Measurements from ENCODE around the gene OTUD6A.

DNA sequence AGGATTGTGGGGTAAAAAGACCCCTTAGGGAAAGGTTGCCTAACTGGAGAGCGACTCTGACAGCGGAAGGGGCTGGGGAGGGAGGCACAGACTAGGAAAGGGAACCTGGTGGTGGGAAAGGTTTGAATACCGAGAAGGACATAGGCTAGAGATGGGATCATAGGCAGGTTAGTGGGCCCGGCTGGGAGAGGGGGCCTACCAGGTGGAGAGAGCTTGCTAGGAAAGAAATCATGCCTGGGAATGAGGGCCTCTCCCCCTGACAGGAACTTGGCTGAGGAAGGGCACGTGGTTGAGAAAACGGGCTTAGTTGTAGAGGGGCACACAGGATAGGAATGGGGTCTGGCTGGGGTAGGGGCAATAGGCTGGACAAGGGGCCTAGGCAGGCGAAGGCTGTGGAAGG, 4.4 kb downstream of the OTUD6A start:
- TF ChIP-seq GATA2 (IDR thresholded peaks at IDR 0.05; ENCODE audit: low read depth, low read length): no peak
- TF ChIP-seq GATA3 (IDR thresholded peaks at IDR 0.05; ENCODE audit: low read depth, low read length): no peak

Measured in SH-SY5Y (cell line).